CD14-positive monocyte (primary cell): ENCODE measurements around the gene GPS1. TPM values are rescaled to one million over a fixed set of nuclear protein-coding genes. Genes with fewer than 3 reads are reported as not detected.

ENCODE experiments used
- DNase-seq, 3 donors: peaks; one replicate each; pipeline ENCODE4 v3.0.0-alpha.2; 2011 to 2022
- H2AFZ ChIP-seq: 2 replicates; pipeline ENCODE4 v1.6.0; 2012; ENCODE audit warnings: mild to moderate bottlenecking, low read depth, low read length, inconsistent platforms; ENCODE audit not compliant: insufficient read depth, poor library complexity, severe bottlenecking
- H3K27ac ChIP-seq, 2 donors: 1 replicate in 1 of 2; 2 replicates in 1 of 2; pipeline ENCODE4 v1.5.1; 2012 to 2013; ENCODE audit warnings: low read length in 2 of 2, control low read depth in 1 of 2, inconsistent platforms in 1 of 2, low read depth in 1 of 2, mild to moderate bottlenecking in 1 of 2
- H3K27me3 ChIP-seq, 2 donors: one replicate each; pipeline versions ENCODE4 v1.6.0 to v1.6.1; 2011 to 2013; ENCODE audit warnings: low read length in 2 of 2; ENCODE audit not compliant: control insufficient read depth in 2 of 2, insufficient read depth in 2 of 2
- H3K36me3 ChIP-seq, 2 donors: replicated peaks in 1 of 2; 1 replicate in 1 of 2; 2 replicates in 1 of 2; pipeline versions ENCODE4 v1.5.1 to v1.6.1; 2012 to 2013; ENCODE audit warnings: low read length in 2 of 2, control low read depth in 1 of 2, inconsistent platforms in 1 of 2, mild to moderate bottlenecking in 1 of 2; ENCODE audit not compliant: insufficient read depth in 2 of 2, control insufficient read depth in 1 of 2
- H3K4me1 ChIP-seq, 2 donors: 1 replicate in 1 of 2; 2 replicates in 1 of 2; pipeline versions ENCODE4 v1.5.1 to v1.6.1; 2012 to 2013; ENCODE audit warnings: low read length in 2 of 2, control low read depth in 1 of 2, inconsistent platforms in 1 of 2, mild to moderate bottlenecking in 1 of 2, moderate library complexity in 1 of 2; ENCODE audit not compliant: insufficient read depth in 2 of 2, control insufficient read depth in 1 of 2
- H3K4me2 ChIP-seq: replicated peaks from 2 replicates; pipeline ENCODE3; 2012; ENCODE audit warnings: low read length, moderate library complexity, mild to moderate bottlenecking; ENCODE audit not compliant: poor library complexity, severe bottlenecking; ENCODE audit errors: extremely low read depth
- H3K4me3 ChIP-seq, 3 experiments: fragments of 200-600 bp in 1 of 3; sonication (generic) in 1 of 3; replicated peaks in 1 of 3; 1 replicate in 2 of 3; 2 replicates in 1 of 3; pipeline ENCODE4 v1.5.1; 2011 to 2013; ENCODE audit warnings: low read length in 3 of 3, mild to moderate bottlenecking in 3 of 3, control low read depth in 2 of 3, low read depth in 2 of 3, inconsistent platforms in 1 of 3, moderate library complexity in 1 of 3
- H3K79me2 ChIP-seq: 2 replicates; pipeline ENCODE4 v1.6.0; 2012; ENCODE audit warnings: mild to moderate bottlenecking, control low read depth, inconsistent platforms, low read length, moderate library complexity; ENCODE audit not compliant: insufficient read depth
- H3K9ac ChIP-seq: 2 replicates; pipeline ENCODE4 v1.6.0; 2017; ENCODE audit warnings: low read length, mild to moderate bottlenecking; ENCODE audit not compliant: insufficient read depth, poor library complexity, severe bottlenecking
- H3K9me3 ChIP-seq, 2 donors: replicated peaks in 1 of 2; 1 replicate in 1 of 2; 2 replicates in 1 of 2; pipeline versions ENCODE4 v1.5.1 to v1.6.1; 2012 to 2013; ENCODE audit warnings: low read length in 2 of 2, control low read depth in 1 of 2; ENCODE audit not compliant: control insufficient read depth in 1 of 2, insufficient read depth in 1 of 2
- H4K20me1 ChIP-seq: 2 replicates; pipeline ENCODE4 v1.6.0; 2012; ENCODE audit warnings: mild to moderate bottlenecking, low read length, control low read depth, moderate library complexity; ENCODE audit not compliant: insufficient read depth
- H3K27ac Mint-ChIP-seq, 7 donors: one replicate each; pipeline ENCODE4 v1.8.0; 2020; ENCODE audit warnings: mild to moderate bottlenecking in 7 of 7, mixed read lengths in 7 of 7, moderate library complexity in 6 of 7, inconsistent platforms in 2 of 7
- H3K27me3 Mint-ChIP-seq, 3 donors: one replicate each; pipeline ENCODE4 v1.8.0; 2021 to 2022; ENCODE audit warnings: low read depth in 3 of 3, mild to moderate bottlenecking in 3 of 3, mixed read lengths in 3 of 3, moderate library complexity in 3 of 3, inconsistent platforms in 1 of 3
- H3K36me3 Mint-ChIP-seq, 2 donors: one replicate each; pipeline ENCODE4 v1.8.0; 2020; ENCODE audit warnings: mixed read lengths in 2 of 2, inconsistent platforms in 1 of 2, mild to moderate bottlenecking in 1 of 2
- H3K4me1 Mint-ChIP-seq: one replicate; pipeline ENCODE4 v1.8.0; 2020; ENCODE audit warnings: mild to moderate bottlenecking, mixed read lengths
- H3K4me3 Mint-ChIP-seq, 2 donors: one replicate each; pipeline ENCODE4 v1.8.0; 2020; ENCODE audit warnings: mild to moderate bottlenecking in 2 of 2, mixed read lengths in 2 of 2, moderate library complexity in 1 of 2
- H3K9me3 Mint-ChIP-seq, 7 donors: one replicate each; pipeline ENCODE4 v1.8.0; 2020 to 2022; ENCODE audit warnings: mixed read lengths in 7 of 7, mild to moderate bottlenecking in 6 of 7, moderate library complexity in 6 of 7, inconsistent platforms in 2 of 7
- WGBS: methylation state at CpG from one replicate; pipeline ENCODE4 v1.1.5; 2013; ENCODE audit warnings: missing lambda C conversion rate; ENCODE audit not compliant: insufficient coverage; 5-methylcytosine and 5-hydroxymethylcytosine counted together
- intact Hi-C, 2 donors: fragments of 100-400 bp; cut with micrococcal nuclease; formaldehyde crosslinking; loops; one replicate each; pipeline versions ENCODE4 v1.15.0 to v1.15.1; 2023
- polyA plus RNA-seq, 3 donors: library from polyadenylated mRNA; depleted of rRNA in 1 of 3; unstranded in 2 of 3; stranded (reverse) in 1 of 3; fragments of 300-500 nt in 2 of 3; fragments of >200 nt in 1 of 3; fragmentation: Illumina TruSeq in 2 of 3; gene quantifications; 1 replicate in 2 of 3; 2 replicates in 1 of 3; pipeline ENCODE4 v1.2.3, GENCODE V29; 2012 to 2021
- TF ChIP-seq, protein P1 (sequence below): fragments of 200-600 bp; IDR thresholded peaks from one replicate; pipeline ENCODE4 v1.8.0; 2022; ENCODE audit warnings: antibody characterized with exemption, mild to moderate bottlenecking

GPS1 gene
- polyA plus RNA-seq, 3 donors, result 101 to 130 (median 110) TPM

DNA sequence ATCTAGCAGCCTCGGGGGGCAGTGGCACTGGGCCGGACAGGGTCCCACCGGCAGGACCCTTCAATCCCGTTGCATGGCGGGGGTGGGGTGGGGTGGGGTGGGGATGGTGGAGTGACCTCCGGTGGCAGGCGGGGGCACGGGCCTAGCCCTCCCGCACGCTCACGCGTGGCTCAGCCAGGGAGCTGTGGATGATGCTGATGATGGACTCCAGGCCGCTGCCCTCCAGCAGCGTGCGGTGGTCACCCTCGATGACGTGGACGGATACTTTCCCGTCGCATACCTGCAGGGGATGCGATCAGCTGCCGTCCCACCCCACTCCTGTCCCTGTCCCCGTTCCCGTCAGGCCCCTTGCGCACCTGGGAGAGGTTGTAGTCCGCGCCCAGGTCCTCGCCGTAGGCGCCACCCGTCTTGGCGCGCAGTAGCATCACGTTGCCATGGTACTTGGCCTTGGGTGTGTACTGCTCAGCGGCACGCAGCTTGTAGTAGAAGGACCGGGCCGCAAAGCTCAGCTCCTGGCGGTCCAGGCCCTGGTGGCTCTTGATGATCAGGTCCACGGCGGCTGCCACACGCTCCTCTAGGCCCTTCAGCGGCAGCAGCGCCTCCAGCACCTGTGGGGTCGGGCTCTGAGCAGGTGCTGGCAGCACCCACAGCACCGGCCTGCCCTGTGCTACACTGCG lies 27.4 kb downstream of the GPS1 start:
- H4K20me1 ChIP-seq, result no peaks in the 10 kb centered on the region
- H3K9me3 ChIP-seq, result no peaks in the 10 kb centered on the region
- H3K27me3 Mint-ChIP-seq, result peaks cover 1 to 8% (median 4%) of the 10 kb centered on the region in 3 donors
- H3K4me1 Mint-ChIP-seq, result no peaks in the 10 kb centered on the region
- no peak overlapping the region for H3K9ac ChIP-seq
- no peak overlapping the region for H3K27ac ChIP-seq
- TF ChIP-seq, protein P1, sequence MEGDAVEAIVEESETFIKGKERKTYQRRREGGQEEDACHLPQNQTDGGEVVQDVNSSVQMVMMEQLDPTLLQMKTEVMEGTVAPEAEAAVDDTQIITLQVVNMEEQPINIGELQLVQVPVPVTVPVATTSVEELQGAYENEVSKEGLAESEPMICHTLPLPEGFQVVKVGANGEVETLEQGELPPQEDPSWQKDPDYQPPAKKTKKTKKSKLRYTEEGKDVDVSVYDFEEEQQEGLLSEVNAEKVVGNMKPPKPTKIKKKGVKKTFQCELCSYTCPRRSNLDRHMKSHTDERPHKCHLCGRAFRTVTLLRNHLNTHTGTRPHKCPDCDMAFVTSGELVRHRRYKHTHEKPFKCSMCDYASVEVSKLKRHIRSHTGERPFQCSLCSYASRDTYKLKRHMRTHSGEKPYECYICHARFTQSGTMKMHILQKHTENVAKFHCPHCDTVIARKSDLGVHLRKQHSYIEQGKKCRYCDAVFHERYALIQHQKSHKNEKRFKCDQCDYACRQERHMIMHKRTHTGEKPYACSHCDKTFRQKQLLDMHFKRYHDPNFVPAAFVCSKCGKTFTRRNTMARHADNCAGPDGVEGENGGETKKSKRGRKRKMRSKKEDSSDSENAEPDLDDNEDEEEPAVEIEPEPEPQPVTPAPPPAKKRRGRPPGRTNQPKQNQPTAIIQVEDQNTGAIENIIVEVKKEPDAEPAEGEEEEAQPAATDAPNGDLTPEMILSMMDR, result no peak
- intact Hi-C loops, result no loop called here
- peaks cover 0 to 1% (median 0%) of the 10 kb centered on the region in 7 donors for H3K9me3 Mint-ChIP-seq
- no peak for DNase-seq
- H3K27ac Mint-ChIP-seq, result no peak overlapping the region
- H3K27me3 ChIP-seq, result no peaks in the 10 kb centered on the region
- peaks cover 32 to 51% of the 10 kb centered on the region in 2 donors for H3K36me3 Mint-ChIP-seq
- H3K4me1 ChIP-seq, result no peaks in the 10 kb centered on the region
- no peak overlapping the region for H3K4me2 ChIP-seq
- no peaks in the 10 kb centered on the region for H3K79me2 ChIP-seq
- no peak overlapping the region for H2AFZ ChIP-seq
- peaks cover 38 to 47% of the 10 kb centered on the region in 2 donors for H3K36me3 ChIP-seq
- no peak overlapping the region for H3K4me3 ChIP-seq
- H3K4me3 Mint-ChIP-seq, result no peak overlapping the region
- 97% methylated on average over 44 of the region's 47 CpGs for WGBS

DNA sequence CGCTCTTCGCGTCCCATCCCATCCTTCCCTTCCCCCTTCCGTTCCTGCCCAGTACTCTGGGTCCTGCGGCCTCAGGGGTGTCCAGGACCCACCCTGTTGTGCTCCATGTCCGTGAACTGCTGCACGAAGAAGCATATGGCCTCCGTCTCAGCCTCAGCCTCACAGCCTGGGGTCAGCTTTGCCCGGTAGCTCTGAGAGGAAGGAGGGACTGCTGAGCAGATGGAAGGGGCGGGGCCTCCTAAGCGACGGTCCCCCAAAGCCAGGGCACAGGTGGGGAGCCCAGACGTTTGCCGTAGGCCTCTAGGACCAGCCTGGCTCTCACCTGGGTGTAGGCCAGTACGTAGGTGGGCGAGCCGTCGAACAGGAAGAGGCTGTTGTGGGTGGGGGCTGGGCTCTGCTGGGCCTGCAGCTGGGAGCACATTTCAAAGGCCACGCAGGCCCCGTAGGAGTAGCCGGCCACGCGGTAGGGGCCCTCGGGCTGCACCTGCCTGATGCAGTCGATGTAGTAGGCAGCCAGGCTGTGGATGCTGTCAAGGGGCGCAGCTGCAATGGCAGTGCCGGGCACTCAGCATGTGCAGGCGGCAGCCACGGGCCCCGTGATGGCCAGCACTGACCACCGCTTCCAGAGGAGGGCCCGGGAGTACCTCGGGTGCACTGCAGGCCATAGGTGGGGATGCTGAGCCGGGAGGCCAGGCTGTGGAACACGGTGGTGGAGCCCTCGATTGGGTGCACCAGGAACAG lies 28.5 kb downstream of the GPS1 start:
- no peaks in the 10 kb centered on the region for H3K79me2 ChIP-seq
- Mint-ChIP-seq H3K4me1 (no peaks in the 10 kb centered on the region), H3K36me3 (peaks cover 36 to 59% of the 10 kb centered on the region in 2 donors), H3K27ac (no peak overlapping the region), H3K9me3 (peaks cover 0 to 1% (median 0%) of the 10 kb centered on the region in 7 donors), H3K27me3 (peaks cover 1 to 6% (median 2%) of the 10 kb centered on the region in 3 donors), H3K4me3 (no peak overlapping the region)
- H3K36me3 ChIP-seq, result peaks cover 48 to 57% of the 10 kb centered on the region in 2 donors
- H3K4me3 ChIP-seq, result no peak overlapping the region
- intact Hi-C loops, result no loop called here
- TF ChIP-seq, protein P1, result no peak
- 93% methylated on average over 27 of the region's 36 CpGs for WGBS
- no peak overlapping the region for H3K27ac ChIP-seq
- H3K4me2 ChIP-seq, result no peak overlapping the region
- H4K20me1 ChIP-seq, result no peaks in the 10 kb centered on the region
- no peaks in the 10 kb centered on the region for H3K4me1 ChIP-seq
- no peak overlapping the region for H2AFZ ChIP-seq
- DNase-seq, result no peak
- H3K27me3 ChIP-seq, result no peaks in the 10 kb centered on the region
- H3K9me3 ChIP-seq, result no peaks in the 10 kb centered on the region
- no peak overlapping the region for H3K9ac ChIP-seq
